BJ (cell line): ENCODE measurements around the gene DVL2. TPM values are rescaled to one million over a fixed set of nuclear protein-coding genes. Genes with fewer than 3 reads are reported as not detected.

Source experiments
- CTCF ChIA-PET: fragments of 350-600 bp; formaldehyde crosslinking; extraction: SDS; loops from one replicate; lab custom pipeline; 2021; ENCODE audit warnings: antibody characterized with exemption, inconsistent platforms; lab: Yijun Ruan, JAX
- POLR2A ChIA-PET: fragments of 300-600 bp; sonication (Branson Sonifier 250); formaldehyde crosslinking; extraction: SDS; loops from one replicate; lab custom pipeline; 2021; ENCODE audit warnings: antibody characterized with exemption; lab: Charles Lee
- DNase-seq: peaks from one replicate; pipeline ENCODE4 v3.0.0-alpha.2; 2011; ENCODE audit warnings: low read depth
- H3K27me3 ChIP-seq: 2 replicates; pipeline ENCODE4 v1.6.0; 2011; ENCODE audit warnings: low read length; ENCODE audit not compliant: control insufficient read depth, insufficient read depth
- H3K36me3 ChIP-seq: 2 replicates; pipeline ENCODE4 v1.5.1; 2011; ENCODE audit warnings: low read length; ENCODE audit not compliant: control insufficient read depth, insufficient read depth
- H3K4me3 ChIP-seq: 2 replicates; pipeline ENCODE4 v1.5.1; 2011; ENCODE audit warnings: low read depth, mild to moderate bottlenecking, control low read depth, low read length
- polyA plus RNA-seq: library from polyadenylated mRNA; depleted of rRNA; stranded (reverse); fragments of >200 nt; gene quantifications from 2 replicates; pipeline ENCODE4 v1.2.3, GENCODE V29; 2011
- TF ChIP-seq, protein P1 (sequence below): IDR thresholded peaks from 2 replicates; pipeline ENCODE4 v1.5.1; 2011; ENCODE audit warnings: low read depth, mild to moderate bottlenecking, control low read depth, inconsistent platforms, low read length, moderate library complexity; ENCODE audit not compliant: insufficient read depth

The DVL2 gene
- polyA plus RNA-seq, 1 experiment: 5.0 TPM

DNA sequence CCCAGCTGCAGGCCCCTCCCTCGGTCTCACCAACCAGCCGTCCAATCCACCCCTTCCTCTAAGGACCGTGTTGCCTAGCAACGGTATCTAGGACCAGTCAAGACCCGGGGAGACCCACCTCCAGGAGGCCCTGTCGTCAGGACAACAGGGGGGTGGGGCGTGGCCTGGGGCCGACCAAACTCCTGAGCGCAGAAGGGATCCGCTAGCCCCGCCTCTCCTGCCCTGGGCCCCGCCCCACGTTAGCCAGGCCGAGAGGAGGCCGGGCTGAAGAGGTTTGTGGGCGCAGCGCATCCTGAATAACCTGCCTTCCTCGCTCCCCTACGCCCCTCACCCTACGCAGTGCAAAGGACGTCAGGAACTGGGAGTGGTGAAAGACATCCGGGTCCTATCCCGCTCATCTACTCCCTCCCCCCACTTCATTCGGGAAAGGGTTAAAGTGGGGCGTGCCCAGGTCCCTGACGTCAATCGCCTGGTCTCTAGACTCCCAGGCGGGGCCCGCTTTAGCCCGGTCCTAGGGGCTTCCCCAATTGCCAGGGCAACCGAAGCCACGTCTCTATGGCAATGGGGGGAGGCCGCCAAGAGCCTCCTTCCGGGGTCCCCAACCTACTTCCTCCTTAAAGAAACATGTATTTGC, 29.4 kb downstream of the DVL2 start:
- Histone ChIP-seq H3K36me3 (peaks cover 13% of the 10 kb centered on the region), H3K27me3 (no peaks in the 10 kb centered on the region), H3K4me3 (peak overlapping the region; percentile 33)
- no peak for DNase-seq
- CTCF ChIA-PET: no interaction called here
- POLR2A ChIA-PET: no interaction called here
- TF ChIP-seq, protein P1, sequence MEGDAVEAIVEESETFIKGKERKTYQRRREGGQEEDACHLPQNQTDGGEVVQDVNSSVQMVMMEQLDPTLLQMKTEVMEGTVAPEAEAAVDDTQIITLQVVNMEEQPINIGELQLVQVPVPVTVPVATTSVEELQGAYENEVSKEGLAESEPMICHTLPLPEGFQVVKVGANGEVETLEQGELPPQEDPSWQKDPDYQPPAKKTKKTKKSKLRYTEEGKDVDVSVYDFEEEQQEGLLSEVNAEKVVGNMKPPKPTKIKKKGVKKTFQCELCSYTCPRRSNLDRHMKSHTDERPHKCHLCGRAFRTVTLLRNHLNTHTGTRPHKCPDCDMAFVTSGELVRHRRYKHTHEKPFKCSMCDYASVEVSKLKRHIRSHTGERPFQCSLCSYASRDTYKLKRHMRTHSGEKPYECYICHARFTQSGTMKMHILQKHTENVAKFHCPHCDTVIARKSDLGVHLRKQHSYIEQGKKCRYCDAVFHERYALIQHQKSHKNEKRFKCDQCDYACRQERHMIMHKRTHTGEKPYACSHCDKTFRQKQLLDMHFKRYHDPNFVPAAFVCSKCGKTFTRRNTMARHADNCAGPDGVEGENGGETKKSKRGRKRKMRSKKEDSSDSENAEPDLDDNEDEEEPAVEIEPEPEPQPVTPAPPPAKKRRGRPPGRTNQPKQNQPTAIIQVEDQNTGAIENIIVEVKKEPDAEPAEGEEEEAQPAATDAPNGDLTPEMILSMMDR: no peak

DNA sequence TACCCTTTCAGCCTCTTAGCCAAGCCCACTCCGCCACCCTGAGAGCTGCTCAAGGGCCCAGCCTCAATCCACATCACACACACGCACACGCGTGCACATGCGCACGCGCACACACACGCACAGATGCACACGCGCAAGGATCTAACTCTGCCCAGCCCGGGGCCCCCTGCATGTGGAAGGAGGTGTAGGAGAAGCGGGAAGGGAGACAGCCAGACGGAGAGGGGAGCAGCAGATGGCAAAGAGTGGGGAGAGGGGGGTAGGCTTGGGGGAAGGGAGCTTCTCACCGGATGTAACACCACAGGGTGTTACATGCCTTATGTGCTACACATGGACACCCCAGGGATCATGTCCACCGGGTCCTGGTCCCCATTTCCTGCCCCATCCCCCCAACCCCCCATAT, 30.0 kb downstream of the DVL2 start:
- H3K36me3 ChIP-seq: peaks cover 13% of the 10 kb centered on the region
- no peak for DNase-seq
- H3K4me3 ChIP-seq: peak overlapping the region; percentile 33
- ChIA-PET POLR2A (no interaction called here), CTCF (no interaction called here)
- H3K27me3 ChIP-seq: no peaks in the 10 kb centered on the region
- TF ChIP-seq, protein P1: no peak

DNA sequence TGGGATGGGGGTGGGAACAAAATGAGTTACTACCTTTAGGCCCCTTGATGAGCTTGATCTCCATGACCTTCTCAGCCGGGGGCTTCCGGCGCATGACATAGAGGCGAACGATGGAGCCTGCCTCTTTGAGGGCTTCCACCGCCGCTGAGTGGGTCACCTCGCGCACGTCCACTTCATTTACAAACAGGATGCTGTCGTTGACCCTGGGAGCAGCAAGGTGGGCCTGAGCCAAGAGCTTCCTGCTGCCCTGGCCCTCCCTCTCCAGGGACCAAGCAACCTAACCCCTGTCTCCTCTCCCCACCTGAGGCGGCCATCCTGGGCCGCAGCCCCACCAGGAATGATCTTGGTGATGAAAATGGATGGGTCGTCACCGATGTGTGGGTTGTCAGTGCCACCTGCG, 30.9 kb downstream of the DVL2 start:
- H3K36me3 ChIP-seq: peaks cover 13% of the 10 kb centered on the region
- no peak overlapping the region for H3K4me3 ChIP-seq
- no peaks in the 10 kb centered on the region for H3K27me3 ChIP-seq
- POLR2A ChIA-PET: no interaction called here
- CTCF ChIA-PET: interaction anchor here (0.5 to 1.0 kb wide), 3 partner anchors 10 to 157 kb away, joined by 3 to 4 read pairs (median 3); no protein-coding TSS in a partner anchor
- TF ChIP-seq, protein P1: no peak
- no peak for DNase-seq

DNA sequence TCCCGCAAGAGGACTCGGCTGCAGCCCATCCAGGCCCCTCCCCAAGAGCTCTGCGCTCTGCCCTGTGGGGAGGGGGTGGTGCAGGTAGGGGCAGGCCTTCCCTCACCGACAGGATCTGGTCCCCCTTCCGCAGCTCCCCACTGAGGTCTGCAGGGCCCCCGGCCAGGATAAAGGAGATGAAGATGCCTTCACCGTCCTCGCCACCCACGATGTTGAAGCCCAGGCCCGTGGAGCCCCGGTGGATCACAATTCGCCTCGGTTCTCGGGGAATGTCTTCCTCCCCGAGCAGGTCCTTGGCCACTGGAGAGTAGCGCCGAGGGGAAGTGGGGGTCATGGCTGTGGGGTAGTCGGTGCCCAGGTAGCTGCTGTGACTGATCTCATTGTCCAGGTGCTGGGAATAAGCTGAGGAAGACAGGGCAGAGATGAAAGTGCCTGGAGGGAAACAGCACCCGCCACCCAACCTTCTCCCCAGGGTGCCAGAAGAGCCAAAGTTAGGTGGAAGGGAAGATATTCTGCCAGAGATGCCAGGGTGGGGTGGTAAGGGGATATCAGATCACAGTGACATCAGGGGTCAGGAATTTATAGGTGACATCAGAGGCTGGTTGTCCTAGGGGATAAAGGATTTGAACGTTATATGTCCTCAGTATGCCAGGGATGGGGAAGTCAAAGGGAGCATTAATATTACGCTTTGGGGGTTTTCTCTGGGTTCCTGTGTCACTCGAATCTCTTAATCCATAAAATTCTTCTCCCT, 37.5 kb downstream of the DVL2 start:
- peaks cover 31% of the 10 kb centered on the region for H3K36me3 ChIP-seq
- H3K4me3 ChIP-seq: no peak overlapping the region
- TF ChIP-seq, protein P1: no peak
- H3K27me3 ChIP-seq: no peaks in the 10 kb centered on the region
- ChIA-PET POLR2A (no interaction called here), CTCF (no interaction called here)
- DNase-seq: no peak

DNA sequence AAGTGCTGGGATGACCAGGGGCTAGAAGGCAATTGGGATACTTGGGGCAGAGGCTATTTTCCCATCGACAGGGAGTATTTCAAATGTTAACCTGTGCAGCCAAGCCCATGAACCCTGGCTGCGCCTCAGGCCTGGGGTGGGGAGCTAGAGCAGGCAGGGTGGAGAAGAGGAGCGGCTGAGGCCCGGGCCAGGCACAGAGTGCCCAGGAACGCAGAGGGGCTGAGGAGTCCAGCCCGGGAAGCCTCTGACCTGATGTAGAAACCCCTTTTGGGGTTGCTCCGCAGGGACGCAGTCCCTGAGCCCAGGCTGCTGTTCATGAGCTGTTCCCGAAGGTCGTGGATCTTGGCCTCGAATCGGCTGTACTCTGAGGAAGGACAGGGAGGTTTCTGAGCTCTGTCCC, 38.3 kb downstream of the DVL2 start:
- CTCF ChIA-PET: no interaction called here
- POLR2A ChIA-PET: no interaction called here

More for the DNA sequence above, 38.3 kb downstream of the DVL2 start:
- no peak for DNase-seq
- Histone ChIP-seq H3K36me3 (peaks cover 34% of the 10 kb centered on the region), H3K27me3 (no peaks in the 10 kb centered on the region), H3K4me3 (no peak overlapping the region)
- TF ChIP-seq, protein P1: no peak
